H1 (cell line): ENCODE results near the gene UPB1. TPM values are rescaled to one million over a fixed set of nuclear protein-coding genes. Genes with fewer than 3 reads are reported as not detected.

Source experiments
- CTCF ChIA-PET: fragments of 300-600 bp; sonication (Branson Sonifier 250); formaldehyde crosslinking; loops from one replicate; lab custom pipeline; 2021; ENCODE audit not compliant: partially characterized antibody; lab: Charles Lee
- POLR2A ChIA-PET: fragments of 300-600 bp; sonication (Branson Sonifier 250); formaldehyde crosslinking; loops from one replicate; lab custom pipeline; 2021; ENCODE audit warnings: inconsistent platforms; ENCODE audit not compliant: partially characterized antibody; lab: Charles Lee
- DNase-seq, 2 experiments: peaks; one replicate each; pipeline versions ENCODE4 v3.0.0 to v3.0.0-alpha.2; 2010 to 2022; ENCODE audit warnings: low spot score in 2 of 2, low read depth in 1 of 2, mixed read lengths in 1 of 2
- FAIRE-seq: peaks from 2 replicates; lab custom pipeline; 2011; peaks lifted over from hg19 to GRCh38; lab: Jason Lieb, UNC
- H2AFZ ChIP-seq: 2 replicates; pipeline ENCODE4 v1.8.1; 2012; ENCODE audit warnings: low read length, inconsistent platforms
- H2AK5ac ChIP-seq: 2 replicates; pipeline ENCODE4 v1.6.1; 2013; ENCODE audit warnings: low read depth, low read length
- H2BK120ac ChIP-seq: replicated peaks from 2 replicates; pipeline ENCODE3; 2013; ENCODE audit warnings: low read depth, low read length, inconsistent platforms
- H2BK12ac ChIP-seq: 2 replicates; pipeline ENCODE4 v1.6.1; 2013; ENCODE audit warnings: low read depth, low read length
- H2BK15ac ChIP-seq: 2 replicates; pipeline ENCODE4 v1.6.1; 2013; ENCODE audit warnings: low read length
- H2BK20ac ChIP-seq: 2 replicates; pipeline ENCODE4 v1.6.1; 2013; ENCODE audit warnings: low read length
- H2BK5ac ChIP-seq: 2 replicates; pipeline ENCODE4 v1.6.1; 2013; ENCODE audit warnings: low read depth, low read length
- H3K14ac ChIP-seq: 2 replicates; pipeline ENCODE4 v1.6.1; 2013; ENCODE audit warnings: inconsistent platforms; ENCODE audit not compliant: insufficient read length
- H3K18ac ChIP-seq: 2 replicates; pipeline ENCODE4 v1.6.1; 2013; ENCODE audit warnings: low read length; ENCODE audit errors: extremely low read depth
- H3K23ac ChIP-seq: 2 replicates; pipeline ENCODE4 v1.6.1; 2013; ENCODE audit warnings: inconsistent platforms; ENCODE audit not compliant: insufficient read length
- H3K23me2 ChIP-seq: 2 replicates; pipeline ENCODE4 v1.6.1; 2013; ENCODE audit warnings: low read depth, low read length
- H3K27ac ChIP-seq: 2 replicates; pipeline ENCODE4 v1.6.1; 2011; ENCODE audit warnings: low read depth, low read length, inconsistent platforms
- H3K27me3 ChIP-seq, 4 experiments: replicated peaks in 1 of 4; 1 replicate in 1 of 4; 2 replicates in 3 of 4; pipeline versions ENCODE4 v1.6.1 to v1.8.1; 2011 to 2013; ENCODE audit warnings: low read length in 3 of 4, mild to moderate bottlenecking in 3 of 4, inconsistent platforms in 2 of 4, mixed read lengths in 2 of 4, moderate library complexity in 1 of 4; ENCODE audit not compliant: control insufficient read depth in 3 of 4, insufficient read depth in 3 of 4; ENCODE audit errors: extremely low read depth in 1 of 4
- H3K36me3 ChIP-seq, 4 experiments: 2 replicates each; pipeline versions ENCODE4 v1.6.1 to v1.8.1; 2011 to 2013; ENCODE audit warnings: mild to moderate bottlenecking in 4 of 4, low read length in 3 of 4, moderate library complexity in 2 of 4, control low read depth in 1 of 4, inconsistent platforms in 1 of 4; ENCODE audit not compliant: insufficient read depth in 4 of 4, control insufficient read depth in 2 of 4
- H3K4ac ChIP-seq: replicated peaks from 2 replicates; pipeline ENCODE3; 2013; ENCODE audit warnings: low read length, low read depth, mixed read lengths, inconsistent platforms; ENCODE audit not compliant: insufficient read length
- H3K4me1 ChIP-seq, 4 experiments: replicated peaks in 1 of 4; 1 replicate in 1 of 4; 2 replicates in 3 of 4; pipeline versions ENCODE4 v1.6.1 to v1.8.1; 2011 to 2013; ENCODE audit warnings: low read length in 3 of 4, inconsistent platforms in 2 of 4, mixed read lengths in 1 of 4; ENCODE audit not compliant: insufficient read depth in 4 of 4, control insufficient read depth in 3 of 4
- H3K4me2 ChIP-seq, 2 experiments: 2 replicates each; pipeline versions ENCODE4 v1.6.1 to v1.8.1; 2011 to 2013; ENCODE audit warnings: low read depth in 2 of 2, low read length in 2 of 2, control low read depth in 1 of 2, inconsistent platforms in 1 of 2, mild to moderate bottlenecking in 1 of 2; ENCODE audit not compliant: insufficient read depth in 1 of 2
- H3K4me3 ChIP-seq, 4 experiments: fragments of 200-600, 300-600 bp in 1 of 4; sonication (generic), shearing (Covaris generic), sonication (Bioruptor Twin) in 1 of 4; 2 replicates each; pipeline versions ENCODE4 v1.5.1 to v1.8.1; 2011 to 2016; ENCODE audit warnings: low read length in 4 of 4, low read depth in 3 of 4, control low read depth in 2 of 4, inconsistent platforms in 2 of 4, mild to moderate bottlenecking in 2 of 4, mixed read lengths in 1 of 4, moderate library complexity in 1 of 4; ENCODE audit not compliant: insufficient read depth in 2 of 4; ENCODE audit errors: extremely low read depth in 1 of 4
- H3K56ac ChIP-seq: replicated peaks from 2 replicates; pipeline ENCODE3; 2013; ENCODE audit warnings: low read depth, mild to moderate bottlenecking, mixed read lengths, low read length, inconsistent platforms; ENCODE audit not compliant: insufficient read length
- H3K79me1 ChIP-seq: 2 replicates; pipeline ENCODE4 v1.6.1; 2013; ENCODE audit warnings: low read depth, low read length, control low read depth
- H3K79me2 ChIP-seq, 2 experiments: 2 replicates each; pipeline versions ENCODE4 v1.6.1 to v1.8.1; 2012 to 2013; ENCODE audit warnings: low read length in 2 of 2, mild to moderate bottlenecking in 2 of 2, inconsistent platforms in 1 of 2; ENCODE audit not compliant: insufficient read depth in 2 of 2, control insufficient read depth in 1 of 2
- H3K9ac ChIP-seq, 4 experiments: replicated peaks in 1 of 4; 1 replicate in 1 of 4; 2 replicates in 3 of 4; pipeline versions ENCODE4 v1.6.1 to v1.8.1; 2011 to 2013; ENCODE audit warnings: low read depth in 3 of 4, low read length in 3 of 4, control low read depth in 2 of 4, mild to moderate bottlenecking in 2 of 4, moderate library complexity in 2 of 4, inconsistent platforms in 1 of 4; ENCODE audit errors: extremely low read depth in 1 of 4
- H3K9me3 ChIP-seq, 2 experiments: 2 replicates each; pipeline versions ENCODE4 v1.6.1 to v1.8.1; 2012 to 2013; ENCODE audit warnings: mild to moderate bottlenecking in 2 of 2, moderate library complexity in 2 of 2, control low read depth in 1 of 2, inconsistent platforms in 1 of 2, low read depth in 1 of 2, low read length in 1 of 2, mixed read lengths in 1 of 2; ENCODE audit not compliant: insufficient read depth in 2 of 2
- H4K20me1 ChIP-seq, 2 experiments: replicated peaks in 1 of 2; 2 replicates each; pipeline versions ENCODE3 to v1.8.1; 2011 to 2013; ENCODE audit warnings: inconsistent platforms in 2 of 2, low read length in 2 of 2, mild to moderate bottlenecking in 1 of 2; ENCODE audit not compliant: insufficient read depth in 2 of 2, control insufficient read depth in 1 of 2
- H4K5ac ChIP-seq: 2 replicates; pipeline ENCODE4 v1.6.1; 2013; ENCODE audit warnings: low read length, low read depth, mixed read lengths, inconsistent platforms; ENCODE audit not compliant: insufficient read length
- H4K8ac ChIP-seq: 2 replicates; pipeline ENCODE4 v1.8.0; 2013; ENCODE audit warnings: mild to moderate bottlenecking, moderate library complexity, low read length, inconsistent platforms; ENCODE audit not compliant: insufficient read depth; ENCODE audit errors: extremely low read depth
- H4K91ac ChIP-seq: replicated peaks from 2 replicates; pipeline ENCODE3; 2013; ENCODE audit warnings: low read length, mixed read lengths, inconsistent platforms; ENCODE audit not compliant: insufficient read length
- KDM5A ChIP-seq: fragments of 200-600 bp; IDR thresholded peaks from 2 replicates; pipeline ENCODE4 v1.7.1; 2012; ENCODE audit warnings: mild to moderate bottlenecking, low read length, inconsistent platforms, mixed read lengths
- SIN3A ChIP-seq, 2 experiments: IDR thresholded peaks in 1 of 2; conservative IDR thresholded peaks in 1 of 2; 2 replicates each; pipeline ENCODE4 v1.6.1; 2011 to 2012; ENCODE audit warnings: low read length in 2 of 2, improper control_type of control experiment in 1 of 2, low read depth in 1 of 2, mild to moderate bottlenecking in 1 of 2
- TAF1 ChIP-seq: IDR thresholded peaks from 2 replicates; pipeline ENCODE4 v1.6.1; 2011; ENCODE audit warnings: mild to moderate bottlenecking, low read depth, low read length
- WGBS, 2 experiments: shearing (Covaris generic) in 1 of 2; methylation state at CpG; one replicate each; pipeline versions ENCODE4 v1.1.6 to v1.1.7; 2013 to 2015; ENCODE audit warnings: low lambda C conversion rate in 2 of 2, mixed read lengths in 2 of 2, inconsistent platforms in 1 of 2, low coverage in 1 of 2, missing lambda C conversion rate in 1 of 2; ENCODE audit not compliant: insufficient replicate concordance in 2 of 2, insufficient coverage in 1 of 2, insufficient read length in 1 of 2; ENCODE audit errors: extremely low coverage in 1 of 2, missing lambda C conversion rate in 1 of 2; 5-methylcytosine and 5-hydroxymethylcytosine counted together
- polyA plus RNA-seq, 7 experiments: library from polyadenylated mRNA; depleted of rRNA in 3 of 7; stranded (reverse) in 5 of 7; unstranded in 2 of 7; fragments of >200 nt in 5 of 7; fragments of 200-250 nt in 2 of 7; gene quantifications; 1 replicate in 5 of 7; 2 replicates in 1 of 7; 4 replicates in 1 of 7; pipeline versions ENCODE4 v1.2.1 to v1.2.3, GENCODE V29; 2011 to 2013; ENCODE audit warnings: missing spikeins in 2 of 7, mixed read lengths in 2 of 7
- total RNA-seq: library from RNA; stranded (reverse); fragmentation: NEBNext Ultra II Directional; extraction: Animal tissue kit (Norgen Biotek cat#: 25700); gene quantifications from 2 replicates; pipeline ENCODE4 v1.2.1, GENCODE V29; 2021
- TF ChIP-seq, protein P1 (sequence below): IDR thresholded peaks from 2 replicates; pipeline ENCODE4 v1.6.1; 2011; ENCODE audit warnings: low read length, improper control_type of control experiment

UPB1 gene
- total and polyA plus RNA-seq, 2 of the 8 experiments (the other 6 are each of a cell fraction or from before 2014, with no cell fraction given) = 0.09 TPM; not detected in 1

DNA sequence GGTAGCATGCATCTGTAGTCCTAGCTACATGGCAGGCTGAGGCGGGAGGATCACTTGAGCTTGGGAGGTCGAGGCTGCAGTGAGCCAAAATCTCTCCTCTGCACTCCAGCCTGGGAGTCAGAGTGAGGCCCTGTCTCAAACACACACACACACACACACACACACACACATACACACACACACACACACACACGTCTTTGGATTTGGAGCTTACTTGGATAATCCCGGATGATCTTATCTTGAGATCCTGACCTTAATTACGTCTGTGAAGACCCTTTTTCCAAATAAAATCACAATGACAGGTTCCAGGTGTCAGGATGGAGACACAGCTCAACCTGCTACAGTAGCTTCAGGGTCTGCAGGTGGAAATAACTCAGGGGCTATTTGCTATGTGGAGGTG, 1.1 kb downstream of the UPB1 start:
- H3K18ac ChIP-seq = no peak overlapping the region
- no peak overlapping the region for H2BK20ac ChIP-seq
- H3K23ac ChIP-seq = no peak overlapping the region
- no peak overlapping the region for H2AK5ac ChIP-seq
- no peak overlapping the region for H2BK5ac ChIP-seq
- peaks cover 0 to 5% (median 0%) of the 10 kb centered on the region in 4 experiments; a peak in 2 of 8 replicates for H3K36me3 ChIP-seq
- ChIA-PET POLR2A (interaction anchor here (1.3 kb wide), 1 partner anchor 72 kb away, joined by 3 read pairs; no protein-coding TSS in a partner anchor), CTCF (interaction anchor here (0.6 to 15.1 kb wide), 13 partner anchors 10 to 1357 kb away, joined by 3 to 201 read pairs (median 3); no protein-coding TSS in a partner anchor)
- peaks cover 6% of the 10 kb centered on the region; the same call in 1 of the 2 replicates for H3K23me2 ChIP-seq
- FAIRE-seq = no peak
- peaks cover 20 to 36% (median 30%) of the 10 kb centered on the region in 4 experiments for H3K27me3 ChIP-seq
- H3K4me2 ChIP-seq = no peak overlapping the region
- H2AFZ ChIP-seq = no peak overlapping the region
- H3K4ac ChIP-seq = no peak overlapping the region
- H3K79me1 ChIP-seq = no peaks in the 10 kb centered on the region
- no peak overlapping the region for H4K5ac ChIP-seq
- no peak overlapping the region for H3K9ac ChIP-seq
- H2BK12ac ChIP-seq = no peak overlapping the region
- no peak overlapping the region for H3K4me3 ChIP-seq
- no peak overlapping the region for H3K56ac ChIP-seq
- H4K91ac ChIP-seq = no peak overlapping the region
- H3K79me2 ChIP-seq = no peaks in the 10 kb centered on the region
- DNase-seq = no peak
- no peaks in the 10 kb centered on the region for H4K20me1 ChIP-seq
- H3K14ac ChIP-seq = no peak overlapping the region
- H3K27ac ChIP-seq = no peak overlapping the region
- H2BK120ac ChIP-seq = no peak overlapping the region
- H3K4me1 ChIP-seq = peaks cover 0 to 9% (median 2%) of the 10 kb centered on the region in 4 experiments; a peak in 5 of 7 replicates
- no peak overlapping the region for H4K8ac ChIP-seq
- 86% methylated on average over 5 of the region's 5 CpGs; no CpG with 5 or more reads in 1 of the 2 experiments for WGBS, 2 experiments
- no peak overlapping the region for H2BK15ac ChIP-seq
- peaks cover 3 to 10% of the 10 kb centered on the region in 2 experiments; a peak in 3 of 4 replicates for H3K9me3 ChIP-seq
- no peak for TF ChIP-seq SIN3A (conservative IDR thresholded peaks at IDR 0.05 in 1 of 2, IDR thresholded peaks at IDR 0.05 in 1 of 2; ENCODE audit: low read depth in 1 of 2, low read length in 2 of 2)
- TF ChIP-seq, protein P1, sequence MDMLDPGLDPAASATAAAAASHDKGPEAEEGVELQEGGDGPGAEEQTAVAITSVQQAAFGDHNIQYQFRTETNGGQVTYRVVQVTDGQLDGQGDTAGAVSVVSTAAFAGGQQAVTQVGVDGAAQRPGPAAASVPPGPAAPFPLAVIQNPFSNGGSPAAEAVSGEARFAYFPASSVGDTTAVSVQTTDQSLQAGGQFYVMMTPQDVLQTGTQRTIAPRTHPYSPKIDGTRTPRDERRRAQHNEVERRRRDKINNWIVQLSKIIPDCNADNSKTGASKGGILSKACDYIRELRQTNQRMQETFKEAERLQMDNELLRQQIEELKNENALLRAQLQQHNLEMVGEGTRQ = no peak
- TF ChIP-seq KDM5A = no peak
- no peak for TF ChIP-seq TAF1
